ENCODE results near the gene NUP107. TPM values are rescaled to one million over a fixed set of nuclear protein-coding genes. Genes with fewer than 3 reads are reported as not detected.

The NUP107 gene
- total RNA-seq, 1 donor from 2014 or later: 80.7 TPM

GRCh38 chr12:68793975-68794652 is 107.3 kb downstream of the NUP107 start:
- Mint-ChIP-seq H3K27me3 (no peaks in the 10 kb centered on the region), H3K4me3 (ENCODE audit: low read depth) (no peak overlapping the region), H3K36me3 (ENCODE audit: insufficient read depth) (no peaks in the 10 kb centered on the region), H3K4me1 (ENCODE audit: low read depth) (peaks cover 2% of the 10 kb centered on the region), H3K9me3 (ENCODE audit: low read depth) (peaks cover 3% of the 10 kb centered on the region), H3K27ac (no peak overlapping the region)
- no peak for TF ChIP-seq CTCF (IDR thresholded peaks at IDR 0.05; ENCODE audit: unreplicated experiment)
- DNase-seq (ENCODE audit: low spot score, unreplicated experiment): no peak

GRCh38 chr12:68794653-68795251 is 108.0 kb downstream of the NUP107 start:
- H3K27ac Mint-ChIP-seq: no peak overlapping the region
- no peak for TF ChIP-seq CTCF (IDR thresholded peaks at IDR 0.05; ENCODE audit: unreplicated experiment)
- H3K9me3 Mint-ChIP-seq (ENCODE audit: low read depth): peaks cover 3% of the 10 kb centered on the region
- no peak for DNase-seq (ENCODE audit: low spot score, unreplicated experiment)
- no peaks in the 10 kb centered on the region for H3K36me3 Mint-ChIP-seq (ENCODE audit: insufficient read depth)
- H3K27me3 Mint-ChIP-seq: no peaks in the 10 kb centered on the region
- no peak overlapping the region for H3K4me3 Mint-ChIP-seq (ENCODE audit: low read depth)
- no peaks in the 10 kb centered on the region for H3K4me1 Mint-ChIP-seq (ENCODE audit: low read depth)

Other genes with a start within 250 kb of the NUP107 start
- 81.8 and 83.6 TPM in 2 replicates for gene RAP1B, start 76.1 kb upstream of the NUP107 start, total RNA-seq
- 12.8 and 17.1 TPM in 2 replicates for gene SLC35E3, start 59.2 kb downstream of the NUP107 start, total RNA-seq
- 153 and 159 TPM in 2 replicates for gene MDM2, start 121.2 kb downstream of the NUP107 start, total RNA-seq
- 28.0 and 32.1 TPM in 2 replicates for gene CPM, start 246.2 kb downstream of the NUP107 start, total RNA-seq